A673 (cell line): ENCODE results near the gene TMEM109. TPM values are rescaled to one million over a fixed set of nuclear protein-coding genes. Genes with fewer than 3 reads are reported as not detected.

Experiments
- BruUV-seq: library from RNA; stranded (reverse); fragments of 400-500 nt; replicated peaks from 2 replicates; lab custom pipeline; 2021; lab: Mats Ljungman, UMichigan
- CTCF ChIA-PET: fragments of 300-600 bp; sonication (Branson Sonifier 250); formaldehyde crosslinking; loops from one replicate; lab custom pipeline; 2022; ENCODE audit warnings: antibody characterized with exemption; lab: Charles Lee
- POLR2A ChIA-PET: fragments of 300-600 bp; sonication (Branson Sonifier 250); formaldehyde crosslinking; loops from one replicate; lab custom pipeline; 2022; ENCODE audit warnings: antibody characterized with exemption; ENCODE audit not compliant: low non-redundant PET; lab: Charles Lee
- DNase-seq: peaks from one replicate; pipeline ENCODE4 v3.0.0-alpha.2; 2015; ENCODE audit warnings: low spot score
- H3K27ac ChIP-seq: fragments of 200-600 bp; sonication (generic); 2 replicates; pipeline ENCODE4 v1.5.1; 2016; ENCODE audit warnings: mixed run types, low read depth, mild to moderate bottlenecking, mixed read lengths, antibody characterized with exemption, low read length; ENCODE audit not compliant: poor library complexity, severe bottlenecking
- H3K27me3 ChIP-seq: fragments of 200-600 bp; sonication (generic); replicated peaks from 2 replicates; pipeline ENCODE4 v1.6.1; 2017; ENCODE audit warnings: mixed run types, low read depth, mild to moderate bottlenecking, mixed read lengths, antibody characterized with exemption, low read length; ENCODE audit not compliant: insufficient read depth, poor library complexity
- H3K36me3 ChIP-seq: fragments of 200-600 bp; sonication (generic); 2 replicates; pipeline ENCODE4 v1.6.1; 2016; ENCODE audit warnings: mixed run types, mild to moderate bottlenecking, mixed read lengths, antibody characterized with exemption, low read length; ENCODE audit not compliant: insufficient read depth, poor library complexity, severe bottlenecking
- H3K4me1 ChIP-seq: fragments of 200-600 bp; sonication (generic); 2 replicates; pipeline ENCODE4 v1.6.1; 2017; ENCODE audit warnings: mixed run types, mild to moderate bottlenecking, mixed read lengths, antibody characterized with exemption, low read length; ENCODE audit not compliant: insufficient read depth, poor library complexity, severe bottlenecking
- H3K4me3 ChIP-seq: fragments of 200-600 bp; sonication (generic); 2 replicates; pipeline ENCODE4 v1.5.1; 2016; ENCODE audit warnings: low read depth, mixed run types, mild to moderate bottlenecking, mixed read lengths, low read length; ENCODE audit not compliant: poor library complexity, severe bottlenecking
- H3K9me3 ChIP-seq: fragments of 200-600 bp; sonication (generic); 2 replicates; pipeline ENCODE4 v1.6.1; 2016; ENCODE audit warnings: mixed run types, low read depth, mild to moderate bottlenecking, mixed read lengths, antibody characterized with exemption, low read length; ENCODE audit not compliant: poor library complexity, severe bottlenecking
- CTCF ChIP-seq: fragments of 300-800, 200-600 bp; sonication (generic); conservative IDR thresholded peaks from 2 replicates; pipeline ENCODE4 v1.5.1; 2017; ENCODE audit warnings: low read depth, mild to moderate bottlenecking, antibody characterized with exemption, low read length, moderate library complexity, mixed read lengths
- EZH2 ChIP-seq: fragments of 200-600 bp; sonication (generic); IDR thresholded peaks from 2 replicates; pipeline ENCODE4 v1.6.1; 2017; ENCODE audit warnings: borderline replicate concordance, low read depth, mild to moderate bottlenecking, mixed read lengths, antibody characterized with exemption, low read length; ENCODE audit not compliant: poor library complexity, severe bottlenecking
- intact Hi-C: fragments of 100-400 bp; cut with micrococcal nuclease; formaldehyde crosslinking; loops from one replicate; pipeline ENCODE4 v1.10.0; 2022; ENCODE audit not compliant: unreplicated experiment
- total RNA-seq: library from RNA; stranded (reverse); gene quantifications from 2 replicates; pipeline ENCODE4 v1.2.3, GENCODE V29; 2021

Gene TMEM109
- total RNA-seq, 1 experiment from 2014 or later, result 169 TPM

- POLR2A ChIA-PET, result no interaction called here
- no peak for DNase-seq
- H3K27ac ChIP-seq, result no peak overlapping the region
- H3K4me1 ChIP-seq, result peaks cover 20% of the 10 kb centered on the region
- intact Hi-C loops, result no loop called here
- no TSS peak for BruUV-seq
- CTCF ChIA-PET, result interaction anchor here (0.5 kb wide), 1 partner anchor 8 kb away, joined by 6 read pairs; no protein-coding TSS in a partner anchor
- no peaks in the 10 kb centered on the region for H3K27me3 ChIP-seq
- H3K9me3 ChIP-seq, result no peaks in the 10 kb centered on the region
- peaks cover 26% of the 10 kb centered on the region for H3K36me3 ChIP-seq
- H3K4me3 ChIP-seq, result no peak overlapping the region
- no peak for TF ChIP-seq EZH2
- TF ChIP-seq CTCF, result no peak
Observed at GRCh38 chr11:60926500-60926899, 12.5 kb downstream of the TMEM109 start.

DNA sequence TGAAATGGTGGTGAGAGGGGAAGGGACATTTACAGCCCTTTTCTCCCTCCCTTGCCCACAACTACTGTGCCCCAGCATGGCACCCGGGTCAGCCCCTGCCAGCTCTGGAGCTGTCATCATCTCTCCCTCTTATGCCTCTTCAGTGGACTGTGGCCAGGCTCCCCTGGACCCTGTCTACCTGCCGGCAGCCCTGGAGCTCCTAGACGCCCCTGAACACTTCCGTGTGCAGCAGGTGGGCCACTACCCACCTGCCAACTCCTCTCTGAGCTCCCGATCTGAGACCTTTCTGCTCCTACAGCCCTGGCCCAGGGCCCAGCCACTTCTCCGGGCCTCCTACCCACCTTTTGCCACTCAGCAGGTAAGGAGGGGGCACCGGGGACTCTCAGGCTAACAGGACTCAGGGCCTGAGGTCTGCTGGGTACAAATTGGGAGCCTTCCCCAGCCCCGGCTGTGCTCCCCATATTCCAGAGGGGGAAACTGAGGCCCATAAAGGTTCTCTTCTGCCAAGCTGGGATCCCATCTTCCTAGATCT lies 13.2 kb downstream of the TMEM109 start:
- ChIA-PET CTCF (interaction anchor here (0.5 kb wide), 1 partner anchor 8 kb away, joined by 6 read pairs; no protein-coding TSS in a partner anchor), POLR2A (no interaction called here)
- Histone ChIP-seq H3K27me3 (no peaks in the 10 kb centered on the region), H3K36me3 (peaks cover 27% of the 10 kb centered on the region), H3K4me3 (no peak overlapping the region), H3K27ac (no peak overlapping the region), H3K4me1 (peaks cover 20% of the 10 kb centered on the region), H3K9me3 (no peaks in the 10 kb centered on the region)
- no peak for DNase-seq
- BruUV-seq, result no TSS peak
- intact Hi-C loops, result no loop called here
- TF ChIP-seq EZH2, result no peak
- TF ChIP-seq CTCF, result no peak

DNA sequence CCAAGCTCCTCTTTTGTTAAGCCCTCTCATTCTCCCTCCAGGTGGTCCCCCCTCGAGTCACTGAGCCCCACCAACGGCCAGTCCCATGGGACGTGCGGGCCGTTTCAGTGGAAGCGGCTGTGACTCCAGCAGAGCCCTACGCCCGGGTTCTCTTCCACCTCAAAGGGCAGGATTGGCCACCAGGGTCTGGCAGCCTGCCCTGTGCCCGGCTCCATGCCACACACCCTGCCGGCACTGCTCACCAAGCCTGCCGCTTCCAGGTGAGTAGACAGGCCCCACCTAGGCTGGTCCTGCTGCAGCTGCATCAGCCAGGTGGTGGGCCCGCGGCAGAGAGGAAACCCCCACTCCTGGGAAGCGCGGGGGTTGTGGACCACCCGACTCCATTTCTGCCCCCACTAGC lies 13.6 kb downstream of the TMEM109 start:
- H3K9me3 ChIP-seq, result no peaks in the 10 kb centered on the region
- no peak overlapping the region for H3K4me3 ChIP-seq
- intact Hi-C loops, result no loop called here
- CTCF ChIA-PET, result no interaction called here
- DNase-seq, result no peak
- H3K4me1 ChIP-seq, result peaks cover 20% of the 10 kb centered on the region
- POLR2A ChIA-PET, result no interaction called here
- H3K27me3 ChIP-seq, result no peaks in the 10 kb centered on the region
- TF ChIP-seq CTCF (no peak), EZH2 (no peak)
- peaks cover 27% of the 10 kb centered on the region for H3K36me3 ChIP-seq
- H3K27ac ChIP-seq, result no peak overlapping the region
- no TSS peak for BruUV-seq
